ENCODE data around the gene TMCO4.

TMCO4 gene

GRCh38 chr1:19749685-19750084, 50.0 kb downstream of the TMCO4 start:
- DNase-seq (ENCODE audit: low read depth in 3 of 3), result no peak

GRCh38 chr1:19747761-19748160, 52.0 kb downstream of the TMCO4 start:
- no peak for DNase-seq (ENCODE audit: low read depth in 3 of 3)

GRCh38 chr1:19744886-19745285, 54.8 kb downstream of the TMCO4 start:
- no peak for DNase-seq (ENCODE audit: low read depth in 3 of 3)

GRCh38 chr1:19744335-19744743, 55.4 kb downstream of the TMCO4 start:
- DNase-seq (ENCODE audit: low read depth in 3 of 3), result no peak

GRCh38 chr1:19743793-19744192, 55.9 kb downstream of the TMCO4 start:
- no peak for DNase-seq (ENCODE audit: low read depth in 3 of 3)

GRCh38 chr1:19743180-19743579, 56.5 kb downstream of the TMCO4 start:
- no peak for DNase-seq (ENCODE audit: low read depth in 3 of 3)

- no peak for DNase-seq (ENCODE audit: low read depth in 3 of 3)
Observed at GRCh38 chr1:19739628-19740027, 60.1 kb downstream of the TMCO4 start.

- DNase-seq (ENCODE audit: low read depth in 3 of 3), result no peak
Observed at GRCh38 chr1:19738669-19739068, 61.0 kb downstream of the TMCO4 start.

GRCh38 chr1:19738076-19738475, 61.6 kb downstream of the TMCO4 start:
- no peak for DNase-seq (ENCODE audit: low read depth in 3 of 3)

- DNase-seq (ENCODE audit: low read depth in 3 of 3), result no peak
Observed at GRCh38 chr1:19737104-19737825, 62.5 kb downstream of the TMCO4 start.

- DNase-seq (ENCODE audit: low read depth in 3 of 3), result no peak
Observed at GRCh38 chr1:19735440-19736127, 64.1 kb downstream of the TMCO4 start.

GRCh38 chr1:19734472-19734999, 65.2 kb downstream of the TMCO4 start:
- no peak for DNase-seq (ENCODE audit: low read depth in 3 of 3)

- DNase-seq (ENCODE audit: low read depth in 3 of 3), result no peak
Observed at GRCh38 chr1:19734056-19734455, 65.7 kb downstream of the TMCO4 start.

- no peak for DNase-seq (ENCODE audit: low read depth in 3 of 3)
Observed at GRCh38 chr1:19733615-19734014, 66.1 kb downstream of the TMCO4 start.

- DNase-seq (ENCODE audit: low read depth in 3 of 3), result no peak
Observed at GRCh38 chr1:19731311-19731821, 68.3 kb downstream of the TMCO4 start.

GRCh38 chr1:19730793-19731192, 68.9 kb downstream of the TMCO4 start:
- DNase-seq (ENCODE audit: low read depth in 3 of 3), result no peak

GRCh38 chr1:19730232-19730631, 69.5 kb downstream of the TMCO4 start:
- no peak for DNase-seq (ENCODE audit: low read depth in 3 of 3)

GRCh38 chr1:19728413-19729145, 71.1 kb downstream of the TMCO4 start:
- DNase-seq (ENCODE audit: low read depth in 3 of 3), result no peak

GRCh38 chr1:19725606-19726005, 74.1 kb downstream of the TMCO4 start:
- no peak for DNase-seq (ENCODE audit: low read depth in 3 of 3)

- DNase-seq (ENCODE audit: low read depth in 3 of 3), result no peak
Observed at GRCh38 chr1:19723874-19724273, 75.8 kb downstream of the TMCO4 start.

- DNase-seq (ENCODE audit: low read depth in 3 of 3), result no peak
Observed at GRCh38 chr1:19720973-19721372, 78.7 kb downstream of the TMCO4 start.

- no peak for DNase-seq (ENCODE audit: low read depth in 3 of 3)
Observed at GRCh38 chr1:19720174-19720573, 79.5 kb downstream of the TMCO4 start.

Data from stimulated activated CD4-positive, alpha-beta T cell treated with anti-CD3 and anti-CD28 coated beads, TNF-alpha, amount 100 ng/mL, for 48 hours (primary cell).